VCaP (cell line): ENCODE data around the gene GALNT16.
A peak's percentile ranks its signal among the peaks of the same experiment; 100 is the strongest.
"Not testable (repeated sequence)": the region's sequence is repeated elsewhere in the genome, so short reads cannot be mapped to it uniquely, and the experiment has no call there.

Experiments used
- H3K27ac ChIP-seq: fragments of 450-650 bp; 2 replicates; pipeline ENCODE4 v1.5.1; 2017
- TF ChIP-seq, protein P1 (sequence below): fragments of 450-650 bp; conservative IDR thresholded peaks from 2 replicates; pipeline ENCODE4 v1.5.1; 2017; ENCODE audit warnings: mild to moderate bottlenecking, moderate library complexity

GALNT16 gene

DNA sequence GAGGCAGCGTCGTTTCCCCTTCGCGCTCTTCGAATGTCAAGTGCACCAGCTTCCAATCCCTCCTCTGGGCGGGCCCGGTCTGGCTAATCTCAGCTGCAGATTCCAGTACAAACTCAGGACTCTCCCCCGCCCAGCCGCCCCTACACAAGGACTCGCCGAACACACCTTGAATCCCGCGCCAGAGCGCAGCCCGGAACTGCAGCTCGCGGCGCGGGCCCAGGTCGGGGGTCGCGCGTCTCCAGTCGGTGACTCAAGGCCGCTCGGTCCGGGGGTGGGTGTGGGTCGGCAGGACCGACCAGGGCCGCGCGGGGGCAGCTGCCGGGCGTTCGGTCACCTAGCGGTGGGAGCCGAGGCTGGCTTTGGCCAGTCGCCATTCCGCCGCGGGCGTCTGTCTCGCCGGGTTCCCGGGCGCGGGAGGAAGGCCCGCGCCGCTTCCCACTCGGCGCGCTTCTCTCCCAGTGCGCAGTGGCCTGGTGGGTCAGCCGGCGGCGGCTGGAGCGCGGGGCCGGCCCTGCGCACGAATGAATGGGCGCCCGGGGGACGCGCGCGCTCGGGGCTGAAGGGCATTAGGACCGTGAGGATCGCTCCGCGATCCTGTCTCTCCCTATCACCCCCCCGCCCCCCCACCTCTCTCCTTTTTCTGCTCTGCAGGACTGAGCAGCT is at the start of gene GALNT16:
Gene GALNT16 (plus strand): TSS at position 632 of the 663 bp plus-strand sequence. CDS start 133 bp downstream, outside the sequence.
- TF ChIP-seq, protein P1, sequence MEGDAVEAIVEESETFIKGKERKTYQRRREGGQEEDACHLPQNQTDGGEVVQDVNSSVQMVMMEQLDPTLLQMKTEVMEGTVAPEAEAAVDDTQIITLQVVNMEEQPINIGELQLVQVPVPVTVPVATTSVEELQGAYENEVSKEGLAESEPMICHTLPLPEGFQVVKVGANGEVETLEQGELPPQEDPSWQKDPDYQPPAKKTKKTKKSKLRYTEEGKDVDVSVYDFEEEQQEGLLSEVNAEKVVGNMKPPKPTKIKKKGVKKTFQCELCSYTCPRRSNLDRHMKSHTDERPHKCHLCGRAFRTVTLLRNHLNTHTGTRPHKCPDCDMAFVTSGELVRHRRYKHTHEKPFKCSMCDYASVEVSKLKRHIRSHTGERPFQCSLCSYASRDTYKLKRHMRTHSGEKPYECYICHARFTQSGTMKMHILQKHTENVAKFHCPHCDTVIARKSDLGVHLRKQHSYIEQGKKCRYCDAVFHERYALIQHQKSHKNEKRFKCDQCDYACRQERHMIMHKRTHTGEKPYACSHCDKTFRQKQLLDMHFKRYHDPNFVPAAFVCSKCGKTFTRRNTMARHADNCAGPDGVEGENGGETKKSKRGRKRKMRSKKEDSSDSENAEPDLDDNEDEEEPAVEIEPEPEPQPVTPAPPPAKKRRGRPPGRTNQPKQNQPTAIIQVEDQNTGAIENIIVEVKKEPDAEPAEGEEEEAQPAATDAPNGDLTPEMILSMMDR, result peak; percentile 65
- H3K27ac ChIP-seq, result peak within 1 kb of the TSS; percentile 50; the same call in 1 of the 2 replicates

DNA sequence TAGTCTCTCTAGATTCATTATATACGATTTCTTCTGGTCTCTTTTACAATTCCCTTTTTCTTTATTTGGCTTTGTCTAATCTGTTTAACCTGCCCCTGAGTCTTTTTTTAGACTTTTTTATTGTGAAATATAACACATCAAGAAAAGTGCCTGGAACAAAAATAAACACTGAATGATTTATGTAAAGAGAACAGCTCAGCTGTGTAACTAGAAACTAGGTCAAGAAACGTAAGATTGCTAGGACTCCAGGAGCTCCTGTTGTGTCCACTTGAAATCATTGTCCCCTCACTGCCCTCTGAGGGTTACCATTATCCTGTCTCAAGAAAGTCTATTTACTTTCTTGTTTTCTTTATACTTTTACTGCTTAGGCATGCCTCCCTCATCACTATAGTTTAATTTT is 45.6 kb upstream of the GALNT16 start:
- peak overlapping the region; percentile 40 for H3K27ac ChIP-seq
- TF ChIP-seq, protein P1, result no peak

DNA sequence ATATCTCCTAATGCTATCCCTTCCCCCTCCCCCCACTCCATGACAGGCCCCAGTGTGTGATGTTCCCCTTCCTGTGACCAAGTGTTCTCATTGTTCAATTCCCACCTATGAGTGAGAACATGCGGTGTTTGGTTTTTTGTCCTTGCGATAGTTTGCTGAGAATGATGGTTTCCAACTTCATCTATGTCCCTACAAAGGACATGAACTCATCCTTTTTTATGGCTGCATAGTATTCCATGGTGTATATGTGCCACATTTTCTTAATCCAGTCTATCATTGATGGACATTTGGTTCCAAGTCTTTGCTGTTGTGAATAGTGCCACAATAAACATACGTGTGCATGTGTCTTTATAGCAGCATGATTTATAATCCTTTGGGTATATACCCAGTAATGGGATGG is 42.3 kb upstream of the GALNT16 start:
- H3K27ac ChIP-seq, result not testable (repeated sequence)

DNA sequence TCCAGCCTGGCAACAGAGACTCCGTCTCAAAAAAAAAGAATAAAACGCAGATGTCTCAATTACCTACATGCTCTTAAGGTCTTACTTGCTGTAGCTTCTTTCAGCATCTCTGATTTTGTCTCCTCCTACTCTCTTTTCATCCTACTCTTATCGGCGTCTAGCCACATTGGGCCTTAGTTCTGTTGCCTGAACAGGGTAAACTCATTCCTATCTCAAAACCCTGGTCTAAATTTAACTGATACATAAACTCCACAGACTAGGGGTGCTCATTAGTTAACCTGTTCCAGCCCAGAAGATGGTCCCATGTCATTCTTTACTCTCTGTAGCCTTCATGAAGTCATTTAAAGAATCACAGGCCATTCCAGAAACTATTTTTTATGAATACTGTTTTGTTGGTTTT is 35.0 kb upstream of the GALNT16 start:
- H3K27ac ChIP-seq, result no peak overlapping the region
- TF ChIP-seq, protein P1, result no peak

DNA sequence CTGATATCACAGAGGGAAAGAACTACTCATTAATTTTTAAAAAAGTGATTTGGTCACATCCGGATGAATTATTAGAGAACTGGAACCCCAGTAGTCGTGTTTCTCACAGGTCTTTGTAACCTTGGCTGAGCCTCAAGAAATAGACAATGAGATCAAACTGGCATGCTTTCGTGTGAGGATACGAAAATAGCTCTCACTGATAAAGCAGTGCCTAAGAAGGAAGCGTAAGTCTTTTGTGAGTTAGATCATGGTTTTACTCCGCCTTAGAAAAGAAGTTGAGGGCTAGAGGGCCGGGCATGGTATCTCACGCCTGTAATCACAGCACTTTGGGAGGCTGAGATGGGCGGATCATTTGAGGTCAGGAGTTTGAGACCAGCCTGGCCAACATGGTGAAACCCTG is 33.8 kb upstream of the GALNT16 start:
- TF ChIP-seq, protein P1, result no peak

DNA sequence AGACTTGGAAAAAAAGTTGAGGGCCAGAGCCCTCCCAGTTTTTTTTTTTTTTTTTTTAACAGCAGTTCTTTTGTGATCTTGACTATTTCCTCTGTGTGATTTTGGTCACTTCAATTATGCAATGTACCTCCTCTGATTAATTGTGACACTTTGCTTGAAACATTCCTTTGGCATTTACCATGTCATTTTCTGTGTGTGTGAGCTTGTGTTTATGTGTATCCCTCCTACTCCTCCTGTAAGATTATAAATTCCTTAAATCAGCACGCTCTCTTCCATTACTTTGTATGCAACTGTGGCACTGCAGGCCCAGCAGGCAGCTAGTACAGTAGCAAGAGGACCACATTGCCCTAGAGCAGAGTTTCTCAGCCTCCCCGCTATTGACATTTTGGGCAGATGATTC is 33.2 kb upstream of the GALNT16 start:
- no peak overlapping the region for H3K27ac ChIP-seq
- TF ChIP-seq, protein P1, result no peak

More for the DNA sequence above, 33.8 kb upstream of the GALNT16 start:
- no peak overlapping the region for H3K27ac ChIP-seq

DNA sequence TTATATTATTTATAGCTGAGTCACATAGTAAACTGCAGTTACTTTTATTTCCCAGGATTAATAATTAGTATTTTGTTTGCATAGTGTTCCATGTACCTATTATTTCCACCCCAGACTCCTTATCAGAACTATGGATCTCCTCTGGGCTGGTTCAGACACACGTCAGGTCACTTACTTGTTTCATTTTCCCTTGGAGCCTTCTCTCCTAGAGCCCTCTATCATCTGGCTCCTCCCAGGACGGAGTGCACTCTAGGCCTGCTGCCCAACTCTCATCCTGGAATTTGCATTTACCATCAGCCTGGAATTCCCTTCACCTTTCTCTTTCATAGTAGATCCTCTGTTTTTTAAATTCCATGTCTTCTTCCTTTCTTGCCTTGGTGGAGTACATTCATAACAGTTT is 28.5 kb upstream of the GALNT16 start:
- TF ChIP-seq, protein P1, result no peak
- peak overlapping the region; percentile 74 for H3K27ac ChIP-seq

DNA sequence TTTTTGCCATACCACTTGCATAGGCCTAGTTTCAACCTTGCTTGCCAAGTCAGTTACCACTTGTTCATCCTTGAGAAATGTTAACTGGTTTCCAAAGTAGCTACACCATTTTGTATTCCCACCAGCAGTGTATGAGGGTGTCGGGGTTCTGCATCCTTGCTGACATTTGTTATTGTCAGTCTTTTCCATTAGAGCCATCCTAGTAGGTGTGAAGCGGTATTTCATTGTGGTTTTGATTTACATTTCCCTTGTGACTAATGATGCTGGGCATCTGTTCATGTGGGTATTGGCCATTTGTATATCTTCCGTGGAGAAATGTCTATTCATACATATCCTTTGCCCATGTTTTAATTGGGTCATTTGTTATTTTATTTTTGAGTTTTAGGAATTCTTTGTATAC is 27.6 kb upstream of the GALNT16 start:
- TF ChIP-seq, protein P1, result no peak
- H3K27ac ChIP-seq, result peak overlapping the region; percentile 74
